Heart left ventricle (tissue), 16 donors: ENCODE results near the gene JAKMIP1. TPM values are rescaled to one million over a fixed set of nuclear protein-coding genes. Genes with fewer than 3 reads are reported as not detected.

Source experiments
- ATAC-seq, 4 donors: fragments of 200-7000 bp; cut with Tn5 transposase; one replicate each; pipeline ENCODE4 v1.9.1; 2020 to 2022; ENCODE audit warnings: moderate library complexity in 4 of 4, mild to moderate bottlenecking in 3 of 4, moderate number of reproducible peaks in 1 of 4
- DNase-seq, 5 donors: peaks; one replicate each; pipeline ENCODE4 v3.0.0-alpha.2; 2020
- H3K27ac ChIP-seq, 12 donors: fragments of 200-600 bp; sonication (generic) in 4 of 12; one replicate each; pipeline versions ENCODE4 v1.5.0 to v1.8.0; 2016 to 2022; ENCODE audit warnings: mild to moderate bottlenecking in 2 of 12
- H3K27me3 ChIP-seq, 9 donors: fragments of 200-600 bp; sonication (generic) in 2 of 9; one replicate each; pipeline versions ENCODE4 v1.5.1 to v1.8.0; 2016 to 2022; ENCODE audit warnings: mild to moderate bottlenecking in 3 of 9
- H3K36me3 ChIP-seq, 9 donors: fragments of 200-600 bp; sonication (generic) in 2 of 9; one replicate each; pipeline versions ENCODE4 v1.5.0 to v1.8.0; 2018 to 2022; ENCODE audit warnings: mild to moderate bottlenecking in 2 of 9
- H3K4me1 ChIP-seq, 12 donors: fragments of 200-600 bp; sonication (generic) in 4 of 12; one replicate each; pipeline versions ENCODE4 v1.5.0 to v1.8.0; 2016 to 2022; ENCODE audit warnings: mild to moderate bottlenecking in 3 of 12
- H3K4me3 ChIP-seq, 12 donors: fragments of 200-600 bp; sonication (generic) in 4 of 12; one replicate each; pipeline versions ENCODE4 v1.5.0 to v1.8.0; 2017 to 2022; ENCODE audit warnings: mild to moderate bottlenecking in 9 of 12, moderate library complexity in 4 of 12
- H3K9me3 ChIP-seq, 12 donors: fragments of 200-600 bp; sonication (generic) in 4 of 12; one replicate each; pipeline versions ENCODE4 v1.5.0 to v1.8.0; 2016 to 2022; ENCODE audit warnings: mild to moderate bottlenecking in 1 of 12
- CTCF ChIP-seq, 12 donors: fragments of 200-600 bp; sonication (generic) in 4 of 12; IDR thresholded peaks; one replicate each; pipeline versions ENCODE4 v1.5.0 to v1.8.0; 2018 to 2022; ENCODE audit warnings: antibody characterized with exemption in 12 of 12, mild to moderate bottlenecking in 5 of 12
- POLR2A ChIP-seq, 2 donors: fragments of 450-650 bp; IDR thresholded peaks; one replicate each; pipeline ENCODE4 v1.6.1; 2017; ENCODE audit warnings: antibody characterized with exemption in 2 of 2, mild to moderate bottlenecking in 2 of 2, moderate library complexity in 2 of 2
- WGBS, 4 donors: extraction: QIAGEN DNeasy Blood & Tissue Kit in 2 of 4; methylation state at CpG; one replicate each; pipeline versions ENCODE4 v1.1.5 to v1.1.7; 2013 to 2018; 5-methylcytosine and 5-hydroxymethylcytosine counted together
- intact Hi-C, 10 donors: fragments of 100-400 bp; cut with DNase I; formaldehyde crosslinking; loops; one replicate each; pipeline versions ENCODE4 v1.11.1 to v1.14.2; 2022
- polyA plus RNA-seq, 2 donors: library from polyadenylated mRNA; stranded (reverse); fragments of 200-250 nt; gene quantifications; one replicate each; pipeline ENCODE4 v1.2.3, GENCODE V29; 2013
- total RNA-seq, 9 donors: library from RNA; depleted of rRNA in 2 of 9; stranded (reverse); fragments of >200 nt in 2 of 9; fragmentation: NEBNext Ultra II Directional in 3 of 9; extraction: Animal tissue kit (Norgen Biotek cat#: 25700) in 3 of 9; gene quantifications; one replicate each; pipeline versions ENCODE4 v1.1.0 to v1.2.4, GENCODE V29; 2016 to 2023
- donor health status: ischemic (EF 13 %, LVEDD 7.1; RV severe dilation, severe dysfunction).
- donor health status: healthy with polysubstance abuse.
- donor health status: DM: no; HTN: yes; CAD: no.
- donor health status: DM: no; HTN: no; CAD: no.
- donor health status: ischemic (EF 25% LVEDD 6.9; RV normal size, moderate dysfunction).
- donor health status: ischemic (EF 25% LVEDD 5.7; RV mildly dilated, moderate dysfunction).
- donor health status: healthy.
- donor health status: DM: yes; HTN: yes; CAD: no.
- donor health status: ischemic (EF 35%, LVEDD 5.7; RV mildly dilated, moderate dysfunction).
- donor health status: nonischemic (EF 11% LVEDD 7.7; RV severe dilation, severe dysfunction).
- donor health status: DM: yes; HTN: yes; CAD: no.
- donor health status: PGD.
- donor health status: ischemic (EF 29% LVEDD 5.4; RV normal size, mild dysfunction).
- donor health status: nonischemic (EF 23%, LVEDD 6.1; RV moderate dilation, normal function).

Gene JAKMIP1
- total and polyA plus RNA-seq, 11 donors, result 0.01 to 0.99 (median 0.23) TPM; not detected in 6

GRCh38 chr4:6235012-6235411 is 34.7 kb upstream of the JAKMIP1 start:
- ATAC-seq (no peak), DNase-seq (no peak)
- no peaks in the 10 kb centered on the region for H3K9me3 ChIP-seq
- intact Hi-C loops, result no loop called here
- 71 to 87% (median 78%) methylated on average over 7 of the region's 7 CpGs for WGBS, 4 donors
- H3K4me1 ChIP-seq, result no peaks in the 10 kb centered on the region
- no peaks in the 10 kb centered on the region for H3K36me3 ChIP-seq
- peaks cover 0 to 17% (median 0%) of the 10 kb centered on the region in 9 donors for H3K27me3 ChIP-seq
- no peak overlapping the region for H3K4me3 ChIP-seq
- H3K27ac ChIP-seq, result no peak overlapping the region
- no peak for TF ChIP-seq POLR2A (IDR thresholded peaks at IDR 0.05)
- TF ChIP-seq CTCF (IDR thresholded peaks at IDR 0.05), result no peak

- H3K9me3 ChIP-seq, result no peaks in the 10 kb centered on the region
- 75 to 82% (median 82%) methylated on average over 5 to 6 of the region's 6 CpGs for WGBS, 4 donors
- no peaks in the 10 kb centered on the region for H3K36me3 ChIP-seq
- TF ChIP-seq POLR2A (IDR thresholded peaks at IDR 0.05) (no peak), CTCF (IDR thresholded peaks at IDR 0.05) (no peak)
- H3K4me1 ChIP-seq, result no peaks in the 10 kb centered on the region
- H3K4me3 ChIP-seq, result no peak overlapping the region
- DNase-seq (no peak), ATAC-seq (no peak)
- H3K27me3 ChIP-seq, result peaks cover 0 to 9% (median 0%) of the 10 kb centered on the region in 9 donors
- intact Hi-C loops, result no loop called here
- H3K27ac ChIP-seq, result no peak overlapping the region
These were observed 33.6 kb upstream of the JAKMIP1 start for GRCh38 chr4:6233929-6234328.

- H3K27ac ChIP-seq, result no peak overlapping the region
- H3K9me3 ChIP-seq, result no peaks in the 10 kb centered on the region
- peaks cover 0 to 9% (median 0%) of the 10 kb centered on the region in 9 donors for H3K27me3 ChIP-seq
- DNase-seq, result peak in 1 of 5 donors; percentile 49
- 80 to 84% (median 81%) methylated on average over 30 of the region's 30 CpGs for WGBS, 4 donors
- H3K36me3 ChIP-seq, result no peaks in the 10 kb centered on the region
- intact Hi-C loops, result no loop called here
- no peaks in the 10 kb centered on the region for H3K4me1 ChIP-seq
- H3K4me3 ChIP-seq, result no peak overlapping the region
- TF ChIP-seq POLR2A (IDR thresholded peaks at IDR 0.05), result no peak
- no peak for TF ChIP-seq CTCF (IDR thresholded peaks at IDR 0.05)
- no peak for ATAC-seq
These were observed 32.8 kb upstream of the JAKMIP1 start for GRCh38 chr4:6232836-6233785.

- DNase-seq (no peak), ATAC-seq (no peak)
- WGBS, 4 donors, result 57 to 71% (median 60%) methylated on average over 7 of the region's 7 CpGs
- no peak overlapping the region for H3K27ac ChIP-seq
- no peaks in the 10 kb centered on the region for H3K36me3 ChIP-seq
- no peak overlapping the region for H3K4me3 ChIP-seq
- peaks cover 0 to 5% (median 0%) of the 10 kb centered on the region in 9 donors for H3K27me3 ChIP-seq
- no peaks in the 10 kb centered on the region for H3K4me1 ChIP-seq
- intact Hi-C loops, result no loop called here
- TF ChIP-seq CTCF (IDR thresholded peaks at IDR 0.05) (no peak), POLR2A (IDR thresholded peaks at IDR 0.05) (no peak)
- H3K9me3 ChIP-seq, result no peaks in the 10 kb centered on the region
These were observed 31.4 kb upstream of the JAKMIP1 start for GRCh38 chr4:6231663-6232165.
